HEK293T (cell line): ENCODE data around the gene DNAJB12.

Experiments
- BHLHE40 ChIP-seq: fragments of 450-650 bp; IDR thresholded peaks from 2 replicates; pipeline ENCODE4 v1.6.1; 2016; ENCODE audit warnings: mild to moderate bottlenecking, moderate library complexity, borderline replicate concordance
- CTBP1 ChIP-seq: fragments of 450-650 bp; IDR thresholded peaks from 2 replicates; pipeline ENCODE4 v1.6.1; 2016; ENCODE audit warnings: borderline replicate concordance
- ELF4 ChIP-seq: fragments of 450-650 bp; IDR thresholded peaks from 2 replicates; pipeline ENCODE4 v1.6.1; 2017; ENCODE audit warnings: antibody characterized with exemption
- FOXA1 ChIP-seq: fragments of 450-650 bp; IDR thresholded peaks from 2 replicates; pipeline ENCODE4 v1.6.1; 2016; ENCODE audit warnings: mild to moderate bottlenecking
- FOXK2 ChIP-seq: fragments of 450-650 bp; IDR thresholded peaks from 2 replicates; pipeline ENCODE4 v1.6.1; 2016; ENCODE audit warnings: mild to moderate bottlenecking
- FOXM1 ChIP-seq: fragments of 450-650 bp; IDR thresholded peaks from 2 replicates; pipeline ENCODE4 v1.6.1; 2017; ENCODE audit warnings: mild to moderate bottlenecking, borderline replicate concordance
- HDGF ChIP-seq: fragments of 450-650 bp; IDR thresholded peaks from 2 replicates; pipeline ENCODE4 v1.6.1; 2017; ENCODE audit warnings: antibody characterized with exemption, borderline replicate concordance
- NFRKB ChIP-seq: fragments of 450-650 bp; IDR thresholded peaks from 2 replicates; pipeline ENCODE4 v1.6.1; 2016; ENCODE audit warnings: mild to moderate bottlenecking, moderate library complexity
- PKNOX1 ChIP-seq: fragments of 450-650 bp; IDR thresholded peaks from 2 replicates; pipeline ENCODE4 v1.6.1; 2016
- SP1 ChIP-seq: fragments of 450-650 bp; IDR thresholded peaks from 2 replicates; pipeline ENCODE4 v1.6.1; 2017
- ZNF384 ChIP-seq: fragments of 450-650 bp; IDR thresholded peaks from 2 replicates; pipeline ENCODE4 v1.6.1; 2016

GRCh38 chr10:72379062-72379461, 24.3 kb upstream of the DNAJB12 start:
- TF ChIP-seq ZNF384 (no peak), FOXM1 (no peak), CTBP1 (no peak), SP1 (no peak), NFRKB (no peak), BHLHE40 (no peak), FOXK2 (no peak), FOXA1 (no peak), ELF4 (no peak), PKNOX1 (no peak), HDGF (no peak)
